Measurements from ENCODE around the gene MAP2K5.

DNA sequence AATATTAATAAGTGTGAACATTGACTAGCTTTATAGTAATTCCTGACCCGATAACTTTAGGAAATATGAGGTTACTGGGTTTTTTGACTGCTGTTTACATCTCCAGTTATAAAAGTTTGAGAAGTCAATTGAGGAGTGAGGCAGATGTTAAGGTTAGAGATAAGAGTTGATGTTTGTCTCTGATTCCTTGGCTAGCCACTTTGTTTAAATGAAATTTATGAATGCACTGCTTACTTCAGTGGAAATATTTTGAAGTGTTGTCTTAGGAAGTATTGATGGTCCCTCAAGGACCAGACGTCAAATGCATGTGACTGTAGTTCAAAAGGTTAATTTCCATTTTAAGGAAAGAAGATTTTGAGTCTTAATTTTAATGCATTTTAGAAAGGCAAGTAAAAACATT, 41.7 kb downstream of the MAP2K5 start:
- TF ChIP-seq, protein P1, sequence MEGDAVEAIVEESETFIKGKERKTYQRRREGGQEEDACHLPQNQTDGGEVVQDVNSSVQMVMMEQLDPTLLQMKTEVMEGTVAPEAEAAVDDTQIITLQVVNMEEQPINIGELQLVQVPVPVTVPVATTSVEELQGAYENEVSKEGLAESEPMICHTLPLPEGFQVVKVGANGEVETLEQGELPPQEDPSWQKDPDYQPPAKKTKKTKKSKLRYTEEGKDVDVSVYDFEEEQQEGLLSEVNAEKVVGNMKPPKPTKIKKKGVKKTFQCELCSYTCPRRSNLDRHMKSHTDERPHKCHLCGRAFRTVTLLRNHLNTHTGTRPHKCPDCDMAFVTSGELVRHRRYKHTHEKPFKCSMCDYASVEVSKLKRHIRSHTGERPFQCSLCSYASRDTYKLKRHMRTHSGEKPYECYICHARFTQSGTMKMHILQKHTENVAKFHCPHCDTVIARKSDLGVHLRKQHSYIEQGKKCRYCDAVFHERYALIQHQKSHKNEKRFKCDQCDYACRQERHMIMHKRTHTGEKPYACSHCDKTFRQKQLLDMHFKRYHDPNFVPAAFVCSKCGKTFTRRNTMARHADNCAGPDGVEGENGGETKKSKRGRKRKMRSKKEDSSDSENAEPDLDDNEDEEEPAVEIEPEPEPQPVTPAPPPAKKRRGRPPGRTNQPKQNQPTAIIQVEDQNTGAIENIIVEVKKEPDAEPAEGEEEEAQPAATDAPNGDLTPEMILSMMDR (IDR thresholded peaks at IDR 0.05; ENCODE audit: insufficient read depth, low read depth, low read length), result no peak
- TF ChIP-seq EZH2 (IDR thresholded peaks at IDR 0.05; ENCODE audit: insufficient read depth, low read length), result no peak

Measured in astrocyte (in vitro differentiated cells and primary cell).